NOMO-1 (cell line): Measurements from ENCODE around the gene NKX1-2.
A peak's percentile ranks its signal among the peaks of the same experiment; 100 is the strongest.

Experiments used
- DNase-seq, 2 experiments: peaks; one replicate each; lab custom pipeline; 2025; ENCODE audit not compliant: unreplicated experiment in 2 of 2; lab: John Stamatoyannopoulos, UW

Gene NKX1-2

GRCh38 chr10:124476043-124476725 is 26.3 kb upstream of the NKX1-2 start:
- DNase-seq, result no peak

DNA sequence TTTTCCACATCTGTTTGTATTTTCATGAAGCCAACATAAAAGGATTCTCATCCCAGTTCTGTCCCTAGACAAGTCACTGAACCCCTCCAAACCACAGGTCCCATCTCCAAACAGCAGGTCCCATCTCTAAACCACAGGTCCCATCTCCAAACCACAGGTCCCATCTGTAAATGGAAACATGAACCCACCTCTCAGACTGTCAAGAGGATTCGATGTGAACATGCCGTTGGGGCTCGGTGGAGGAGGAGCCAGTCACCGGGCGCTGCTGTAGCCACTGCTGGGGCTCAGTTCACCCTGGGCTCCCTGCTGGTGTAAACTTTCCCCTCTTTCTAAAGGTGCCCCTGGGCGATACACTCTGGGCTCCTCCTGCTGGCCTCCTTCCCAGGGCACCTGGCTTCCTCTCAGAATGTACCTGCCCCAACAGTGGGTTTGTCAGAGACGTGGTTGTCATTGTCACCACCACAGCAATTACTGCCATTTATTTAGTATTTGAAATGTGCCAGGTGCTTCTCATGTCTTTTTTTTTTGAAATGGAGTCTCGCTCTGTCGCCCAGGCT is 24.8 kb upstream of the NKX1-2 start:
- no peak for DNase-seq

DNA sequence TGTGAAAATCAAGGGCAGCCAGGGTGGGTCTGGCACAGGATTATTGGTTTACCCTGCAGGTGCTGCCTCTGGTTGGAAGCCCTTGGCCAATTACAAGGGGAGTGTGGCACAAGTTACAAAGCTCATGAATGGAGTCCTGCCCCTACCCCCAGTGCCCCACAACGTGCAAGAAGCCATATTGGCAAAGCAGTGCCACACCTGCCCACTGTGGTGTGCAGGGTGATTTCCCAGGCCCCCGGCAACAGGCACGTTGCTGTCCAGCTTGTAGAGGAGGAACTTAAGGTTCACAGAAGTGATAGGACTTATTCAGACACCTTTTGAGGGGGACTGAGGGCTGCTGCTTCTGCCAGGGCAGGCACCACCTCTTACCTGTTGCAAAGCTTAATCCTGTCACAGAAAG is 23.2 kb upstream of the NKX1-2 start:
- DNase-seq, result no peak

GRCh38 chr10:124472071-124472470 is 22.2 kb upstream of the NKX1-2 start:
- peak in 1 of 2 experiments; percentile 12 for DNase-seq

DNA sequence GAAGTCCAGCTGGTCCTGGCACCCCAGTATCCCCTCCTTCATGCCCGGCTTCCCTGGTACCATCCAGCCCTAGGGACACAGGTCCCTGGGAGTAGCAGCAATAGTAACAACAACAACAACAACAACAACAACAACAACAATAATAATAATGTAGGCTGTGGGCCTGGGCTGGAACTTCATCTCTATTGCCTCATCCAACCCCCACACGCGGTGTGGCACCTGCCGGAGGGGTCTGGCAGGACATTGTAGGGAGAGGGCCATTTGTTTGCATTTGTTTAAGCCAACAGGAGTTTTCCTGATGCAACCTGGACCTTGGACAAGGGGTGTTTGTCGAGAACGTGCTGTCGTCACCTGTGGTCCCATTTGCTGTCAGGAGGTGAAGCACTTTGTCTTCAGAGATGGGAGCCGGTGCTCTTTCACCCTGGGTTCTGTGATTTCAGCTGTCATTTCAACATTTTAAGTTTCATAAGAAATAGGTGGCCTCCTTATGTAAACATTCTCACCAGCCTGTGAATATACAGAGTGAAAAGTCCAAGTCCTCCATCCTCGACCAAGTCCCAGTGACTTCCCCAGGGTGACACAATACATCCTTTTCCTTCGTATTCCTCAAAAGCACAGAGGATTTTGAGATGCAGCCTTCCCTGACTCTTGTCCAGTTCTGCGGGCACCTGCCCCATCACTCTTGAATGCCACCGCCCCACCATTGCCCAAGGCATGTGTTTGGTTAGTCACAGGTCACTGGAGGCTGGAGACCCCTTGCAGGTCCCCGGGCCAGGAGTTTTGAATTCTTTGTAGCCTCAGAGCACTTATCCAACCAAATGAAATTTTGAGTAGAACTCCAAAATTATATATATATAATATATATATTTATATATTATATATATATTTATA is 21.0 kb upstream of the NKX1-2 start:
- peak in 1 of 2 experiments; percentile 42 for DNase-seq

GRCh38 chr10:124469956-124470484 is 20.2 kb upstream of the NKX1-2 start:
- DNase-seq, result no peak

GRCh38 chr10:124468624-124469023 is 18.8 kb upstream of the NKX1-2 start:
- no peak for DNase-seq

- no peak for DNase-seq
Observed at GRCh38 chr10:124467165-124467564, 17.3 kb upstream of the NKX1-2 start.

GRCh38 chr10:124465777-124466488 is 16.1 kb upstream of the NKX1-2 start:
- DNase-seq, result no peak

- DNase-seq, result peak; percentile 19 to 63
Observed at GRCh38 chr10:124465003-124465776, 15.4 kb upstream of the NKX1-2 start.

- no peak for DNase-seq
Observed at GRCh38 chr10:124464028-124464965, 14.5 kb upstream of the NKX1-2 start.

GRCh38 chr10:124462348-124462695 is 12.5 kb upstream of the NKX1-2 start:
- no peak for DNase-seq

DNA sequence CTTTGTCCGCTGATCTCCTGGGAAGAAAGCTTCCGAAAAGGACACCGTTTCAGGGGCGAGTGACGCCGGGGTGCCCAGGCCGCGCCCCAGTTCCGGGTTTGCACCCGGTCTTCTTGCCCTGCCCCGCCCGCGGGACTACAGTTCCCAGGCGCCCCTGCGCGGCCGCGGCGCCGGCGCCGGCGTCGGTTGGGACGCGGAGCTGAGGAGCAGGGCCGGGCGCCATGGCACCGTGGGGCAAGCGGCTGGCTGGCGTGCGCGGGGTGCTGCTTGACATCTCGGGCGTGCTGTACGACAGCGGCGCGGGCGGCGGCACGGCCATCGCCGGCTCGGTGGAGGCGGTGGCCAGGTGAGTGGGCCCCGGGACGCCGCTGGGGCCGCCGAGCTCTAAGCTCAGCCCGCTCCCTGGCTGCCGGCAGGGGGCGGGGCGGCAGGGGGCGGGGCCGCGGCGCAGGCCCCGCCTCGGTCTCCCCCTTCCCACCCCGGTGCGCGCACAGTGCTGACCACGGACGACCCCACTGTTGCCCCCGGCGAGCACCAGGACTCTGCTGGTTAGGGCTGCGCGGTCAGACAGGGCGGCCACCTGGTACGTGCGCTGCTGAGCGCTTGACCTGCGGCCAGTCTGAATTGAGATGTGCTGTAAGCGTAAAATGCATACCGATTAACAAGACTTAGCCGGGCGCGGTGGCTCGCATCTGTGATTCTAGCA is 12.0 kb upstream of the NKX1-2 start, which contains the start of gene LHPP:
LHPP (plus strand) TSS at position 182 of the 706 bp plus-strand sequence; CDS start at position 222, 40 bp downstream.
- DNase-seq, result peak; percentile 79 to 89

DNA sequence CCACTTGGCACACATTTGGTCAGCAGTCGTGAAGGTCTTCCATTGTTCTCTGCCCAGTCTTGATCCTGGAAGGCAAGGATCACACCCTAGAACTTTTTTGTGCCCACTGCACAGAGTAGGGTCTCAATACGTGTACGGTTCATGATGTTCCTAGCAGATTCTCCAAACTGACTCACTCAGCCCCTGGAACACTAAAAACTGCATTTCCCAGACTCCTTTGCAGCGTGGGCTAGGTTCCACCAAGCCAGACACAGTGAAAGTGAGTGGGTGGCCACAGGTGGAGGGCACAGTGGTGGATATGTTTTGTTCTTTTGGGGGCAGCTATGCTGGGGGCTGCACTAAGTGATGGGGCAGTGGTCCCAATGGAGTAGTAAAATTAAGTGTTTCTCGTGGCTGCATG is 10.3 kb upstream of the NKX1-2 start:
- DNase-seq, result no peak

DNA sequence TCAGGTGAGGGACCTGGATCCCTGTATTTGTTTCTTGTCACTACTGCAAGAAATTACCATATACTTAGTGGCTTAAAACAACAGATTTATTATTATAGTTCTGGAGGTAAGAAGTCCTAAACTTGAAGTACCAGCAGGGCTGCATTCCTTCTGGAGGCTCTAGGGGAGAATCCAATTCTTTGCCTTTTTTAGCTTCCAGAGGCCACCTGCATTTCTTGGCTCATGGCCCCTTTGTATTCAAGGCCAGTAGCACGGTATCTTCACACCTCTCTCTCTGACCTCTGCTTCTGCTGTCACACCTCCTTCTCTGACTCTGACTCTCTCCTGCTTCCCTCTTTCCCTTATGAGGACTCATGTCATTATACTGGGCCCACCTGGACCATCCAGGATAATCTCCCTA is 9.6 kb upstream of the NKX1-2 start:
- no peak for DNase-seq

DNA sequence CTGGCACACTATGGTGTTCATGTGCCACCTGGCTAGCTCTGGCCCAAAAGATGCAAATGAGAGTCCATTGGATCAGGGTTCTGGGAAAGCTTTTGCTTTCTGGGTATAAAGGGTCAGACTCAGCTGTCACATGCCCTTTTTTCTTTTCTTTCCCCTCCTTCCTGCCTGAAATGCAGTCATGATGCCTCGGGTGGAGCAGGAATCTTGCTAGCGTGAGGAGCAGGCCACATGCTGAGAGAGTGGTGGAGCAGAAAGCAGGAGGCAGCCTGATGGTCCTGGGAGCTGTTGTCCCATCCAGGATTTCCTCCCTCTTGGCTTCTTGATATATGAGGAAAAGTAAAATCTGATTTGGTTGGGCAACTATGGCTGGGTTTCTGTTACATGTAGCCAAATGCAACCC is 9.1 kb upstream of the NKX1-2 start:
- DNase-seq, result no peak

- DNase-seq, result no peak
Observed at GRCh38 chr10:124458473-124458872, 8.6 kb upstream of the NKX1-2 start.

DNA sequence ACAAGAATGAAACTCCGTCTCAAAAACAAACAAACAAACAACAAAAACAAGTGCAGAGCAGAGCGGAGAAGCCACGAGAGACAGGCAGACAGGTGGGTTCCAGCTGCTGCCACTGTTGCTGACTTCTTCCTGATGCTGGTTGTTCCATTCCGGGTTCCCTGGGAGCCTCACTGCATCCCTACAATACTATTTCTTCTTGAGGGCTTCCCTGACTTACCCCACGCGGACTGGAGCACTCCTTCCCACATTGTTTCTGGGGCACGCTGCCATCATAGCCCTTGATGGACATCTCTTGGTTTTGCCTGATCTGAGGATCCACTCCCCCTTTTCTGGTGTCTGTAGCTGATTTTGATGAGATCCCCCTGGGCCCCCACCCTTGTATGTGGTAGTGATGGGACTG is 5.6 kb upstream of the NKX1-2 start:
- no peak for DNase-seq
